Activated T-cell treated with anti-CD3 and anti-CD28 coated beads for 24 hours (primary cell): ENCODE data around the gene CDK2.
"Not testable (repeated sequence)": the region's sequence is repeated elsewhere in the genome, so short reads cannot be mapped to it uniquely, and the experiment has no call there.

Source experiments
- DNase-seq: peaks from one replicate; pipeline ENCODE4 v3.0.0-alpha.2; 2020; ENCODE audit warnings: low read depth

CDK2 gene

GRCh38 chr12:55966408-55967281 is at the start of gene CDK2:
Gene CDK2, plus strand, starts transcription at chr12:55966830. Its CDS starts 179 bp downstream, at chr12:55967009.
- peak; percentile 88 for DNase-seq

DNA sequence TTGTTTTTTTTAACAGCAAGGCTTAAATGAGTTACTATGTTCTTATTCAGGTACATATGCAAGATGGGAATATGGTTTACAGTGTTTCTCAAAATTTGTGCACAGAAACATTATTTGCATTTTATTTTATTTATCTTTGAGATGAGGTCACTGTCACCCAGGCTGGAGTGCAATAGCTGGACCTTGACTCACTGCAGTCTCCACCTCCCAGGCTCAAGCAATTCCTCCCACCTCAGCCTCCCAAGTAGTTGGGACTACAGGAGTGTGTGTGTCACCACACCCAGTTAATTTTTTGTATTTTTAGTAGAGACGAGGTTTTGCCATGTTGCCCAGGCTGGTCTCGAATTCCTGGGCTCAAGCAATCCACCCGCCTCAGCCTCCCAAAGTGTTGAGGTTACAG is 47.6 kb upstream of the CDK2 start:
- not testable (repeated sequence) for DNase-seq

GRCh38 chr12:55922126-55922525 is 44.5 kb upstream of the CDK2 start:
- DNase-seq = no peak

GRCh38 chr12:55923648-55924047 is 43.0 kb upstream of the CDK2 start:
- DNase-seq = not testable (repeated sequence)

- DNase-seq = no peak
Measured at GRCh38 chr12:55925371-55925770, 41.3 kb upstream of the CDK2 start.

DNA sequence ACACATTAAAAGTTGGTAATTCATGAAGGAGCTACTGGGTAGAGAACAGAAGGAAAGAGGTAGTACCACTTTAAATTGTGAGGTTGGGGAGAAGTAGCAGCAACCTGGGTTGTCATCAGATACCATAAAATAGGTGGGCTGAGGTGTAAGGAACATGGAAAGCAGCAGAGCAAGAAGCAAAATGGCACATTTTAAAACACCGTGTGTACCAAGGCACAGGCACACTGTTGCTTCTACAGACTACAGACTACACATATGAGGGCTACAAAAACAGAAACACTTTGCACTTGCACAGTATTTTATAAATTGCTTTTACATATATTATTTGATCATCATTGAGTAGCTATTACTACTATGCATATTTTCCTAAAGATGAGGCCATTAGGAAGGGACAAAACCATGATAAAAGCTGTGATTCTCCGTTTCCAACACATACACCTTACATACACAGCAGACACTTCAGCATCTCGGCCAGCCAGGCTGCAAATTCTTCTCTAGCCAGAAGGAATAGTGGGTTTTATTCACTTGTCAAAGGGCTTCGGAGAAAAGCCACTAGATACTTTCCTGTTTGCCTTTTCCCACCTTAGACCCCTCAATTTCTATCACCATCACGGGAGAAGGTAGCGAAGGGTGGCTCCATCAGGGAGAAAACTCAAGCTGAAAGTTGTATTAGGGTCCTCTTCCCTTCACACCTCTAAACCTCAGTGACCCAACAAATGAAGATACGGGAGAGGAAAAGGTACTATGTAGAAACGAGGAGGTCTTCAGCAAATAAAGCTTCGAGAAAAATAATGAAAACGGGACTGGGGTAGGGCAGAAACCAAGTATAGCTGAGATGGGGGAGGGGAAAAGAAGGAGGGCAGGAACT is 40.5 kb upstream of the CDK2 start:
- no peak for DNase-seq

DNA sequence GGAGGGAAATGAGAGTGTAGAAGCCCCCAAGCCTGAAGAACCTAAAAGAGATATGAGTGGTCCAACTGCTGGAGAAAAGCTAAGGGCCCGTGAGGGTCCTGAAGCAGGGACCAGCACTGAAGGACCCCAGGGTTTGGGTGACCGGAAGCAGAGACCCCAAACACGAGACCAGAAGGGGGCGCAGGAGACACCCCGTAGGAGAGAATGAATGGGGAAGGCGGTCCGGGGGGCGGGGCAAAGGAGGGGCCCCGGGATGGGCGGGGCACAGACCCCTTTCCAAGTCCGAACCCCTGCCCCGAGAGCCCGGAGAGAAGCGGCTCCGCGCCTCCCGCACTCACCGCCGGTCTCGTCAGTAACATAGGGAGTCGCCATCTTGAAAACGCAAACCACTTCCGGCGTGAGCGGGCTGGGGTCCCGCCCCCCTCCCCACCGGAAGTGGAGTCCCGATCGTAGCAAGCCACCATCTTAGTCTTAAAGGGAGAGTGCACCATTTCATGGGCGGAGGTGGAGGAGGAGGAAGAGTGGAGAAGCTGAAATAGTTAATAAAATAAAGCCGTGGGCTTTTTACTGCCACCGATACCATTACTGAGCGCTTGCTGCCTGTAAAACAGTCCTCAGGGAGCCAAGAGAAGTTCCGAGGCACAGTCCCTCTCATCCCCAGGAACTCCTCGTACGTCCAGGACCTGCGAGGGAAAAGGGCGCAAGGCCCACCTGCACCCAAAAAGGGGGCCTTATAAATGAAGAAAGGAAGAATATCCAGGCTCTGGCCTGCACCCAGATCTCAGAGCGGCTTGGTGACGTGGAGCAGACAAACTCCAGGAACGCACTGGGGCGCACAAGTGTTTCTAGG is 39.7 kb upstream of the CDK2 start:
- peak; percentile 91 for DNase-seq

DNA sequence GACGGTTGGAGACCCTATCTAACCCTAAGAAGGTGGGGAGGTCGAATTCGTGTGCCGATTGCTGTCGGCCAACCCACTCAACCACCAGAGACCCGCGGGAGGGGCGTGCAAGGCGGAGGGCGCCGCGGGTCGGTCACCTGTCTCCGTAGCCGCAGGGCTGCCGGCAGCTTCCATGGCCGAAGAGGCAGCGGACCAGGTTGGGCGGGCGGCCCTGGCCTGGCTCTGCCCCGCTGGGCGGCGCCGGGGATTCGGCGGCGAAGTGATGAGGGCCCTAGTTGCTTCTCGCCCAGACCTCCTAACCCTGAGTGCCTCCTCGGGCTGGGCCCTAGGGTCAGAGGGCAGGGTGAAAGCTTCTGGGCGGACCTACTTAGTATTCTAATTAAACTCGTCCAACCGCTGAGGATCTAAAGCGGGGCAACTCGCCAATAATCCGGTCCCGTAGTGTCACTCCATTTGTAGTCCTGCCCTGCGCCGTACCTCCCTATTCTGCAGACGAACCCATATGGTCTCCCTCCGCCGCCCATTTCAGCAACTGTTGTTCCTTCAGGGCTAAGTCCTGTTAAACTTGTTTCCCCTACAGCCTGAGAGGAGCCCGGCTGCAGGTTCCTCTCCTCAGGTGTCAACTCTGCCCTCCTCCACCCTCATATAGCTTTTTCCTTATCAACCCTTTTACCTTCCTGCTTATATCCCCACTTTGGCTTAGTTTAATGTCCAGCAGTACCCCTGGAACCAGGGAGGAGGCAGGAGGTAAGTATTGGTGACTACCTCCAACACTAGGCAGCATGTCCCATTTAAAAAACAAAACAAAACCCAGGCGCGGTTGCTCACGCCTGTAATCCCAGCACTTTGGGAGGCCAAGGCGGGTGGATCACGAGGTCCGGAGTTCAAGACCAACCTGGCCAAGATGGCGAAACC is 38.8 kb upstream of the CDK2 start, which contains the start of gene PYM1:
Gene PYM1, minus strand, starts transcription at position 307 of the 915 bp plus-strand sequence. Its CDS starts 133 bp downstream, at position 174.
- peak; percentile 55 for DNase-seq

GRCh38 chr12:55929306-55929791 is 37.3 kb upstream of the CDK2 start:
- peak; percentile 82 for DNase-seq

- DNase-seq = peak; percentile 68
Measured at GRCh38 chr12:55930771-55931316, 35.8 kb upstream of the CDK2 start, which contains the start of gene DGKA. Gene DGKA, plus strand, starts transcription at chr12:55931162. Its CDS starts 5,342 bp downstream, at chr12:55936504.

- no peak for DNase-seq
Measured at GRCh38 chr12:55931317-55931779, 35.3 kb upstream of the CDK2 start.

GRCh38 chr12:55931780-55932550 is 34.7 kb upstream of the CDK2 start:
- DNase-seq = no peak

GRCh38 chr12:55932551-55932910 is 34.1 kb upstream of the CDK2 start:
- DNase-seq = peak; percentile 42

DNA sequence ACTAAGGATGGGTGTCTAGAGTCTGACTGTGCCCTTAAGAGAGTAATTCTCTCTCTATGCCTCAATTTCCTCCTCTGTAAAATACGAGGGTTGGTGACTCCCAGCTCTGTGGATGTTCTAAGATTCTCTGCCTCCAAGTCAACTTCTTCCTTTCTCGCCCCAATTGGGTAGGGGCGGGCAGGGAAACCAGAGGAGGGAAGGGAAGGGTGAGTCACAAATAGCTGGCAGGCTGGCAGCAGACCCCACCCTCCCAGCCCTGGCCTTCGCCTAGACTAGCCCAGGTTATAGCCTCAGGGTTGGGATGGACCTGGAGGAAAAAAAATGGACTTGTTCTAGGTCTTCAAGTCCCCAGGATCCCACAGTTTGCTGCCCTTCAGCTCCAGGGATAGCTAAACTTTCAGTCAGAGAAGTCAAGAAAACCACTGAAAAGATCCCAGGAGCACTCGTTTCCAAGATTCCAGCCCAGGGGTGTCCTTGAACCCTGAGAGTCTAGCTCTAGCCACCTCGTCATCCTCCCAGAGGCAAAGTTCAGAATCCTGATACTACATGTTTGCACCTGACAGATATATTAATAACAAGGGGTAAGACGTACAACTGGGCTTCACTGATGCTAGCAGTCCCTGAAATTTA is 33.3 kb upstream of the CDK2 start:
- no peak for DNase-seq

DNA sequence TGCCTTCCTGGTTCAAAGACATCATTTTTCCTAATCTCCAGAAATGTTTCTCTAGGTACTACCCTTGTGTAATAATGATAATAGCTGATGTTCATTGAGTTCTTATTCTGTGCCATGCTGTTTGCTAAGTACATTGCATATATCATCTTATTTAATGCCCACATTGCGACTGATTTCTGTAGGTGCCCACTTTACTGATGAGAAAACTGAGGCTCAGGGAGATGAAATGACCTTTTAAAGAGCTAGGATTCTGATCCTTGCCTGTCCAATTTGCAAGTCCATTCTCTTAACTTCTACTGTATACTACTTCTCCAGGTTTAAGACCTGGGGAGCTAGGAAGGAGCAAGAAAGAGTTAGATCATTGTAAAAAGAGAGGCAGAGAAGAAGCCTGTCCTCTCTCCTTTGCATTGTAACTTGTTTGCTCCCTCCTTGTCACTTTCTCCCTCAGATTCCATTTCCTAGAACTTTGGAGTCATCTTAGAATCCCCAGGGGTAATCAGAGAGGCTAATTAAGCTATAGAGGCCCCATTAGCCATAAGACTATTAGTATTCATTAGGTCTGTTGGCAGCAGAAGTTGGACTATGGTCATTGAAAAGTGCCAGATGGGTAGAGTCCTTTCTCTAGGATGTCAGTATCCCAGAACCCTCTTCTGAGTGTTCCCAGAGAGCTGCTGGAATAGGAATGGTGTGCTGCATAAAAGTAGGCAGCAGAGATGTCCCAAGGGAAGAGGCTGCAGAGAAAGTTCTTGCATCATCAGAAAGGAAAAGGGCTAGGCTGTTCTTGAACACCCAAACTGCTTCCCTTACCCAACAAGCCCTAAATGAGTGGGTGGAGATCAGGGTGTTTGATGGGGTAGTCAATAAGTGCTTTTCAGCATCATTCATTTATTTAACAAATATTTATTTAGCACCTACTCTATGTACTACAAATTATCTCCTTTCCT is 32.6 kb upstream of the CDK2 start:
- no peak for DNase-seq

DNA sequence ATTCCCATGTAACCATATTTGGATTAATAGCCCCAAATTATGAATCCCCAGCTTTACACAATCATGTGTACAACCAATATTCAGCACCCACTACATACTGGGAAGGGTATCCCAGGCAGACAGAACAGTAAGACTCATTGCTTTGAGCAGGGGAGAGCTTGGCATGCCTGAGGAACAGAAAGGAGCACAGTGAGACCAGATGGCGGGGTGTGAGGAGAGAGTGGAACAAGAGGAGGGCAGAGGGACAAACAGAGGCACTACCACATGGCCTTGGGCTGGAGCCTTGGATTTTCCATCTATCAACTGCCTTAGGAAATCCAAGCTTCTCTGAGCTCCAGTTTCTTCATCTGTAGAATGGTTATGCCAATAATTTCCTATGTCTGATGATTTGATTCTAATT is 31.9 kb upstream of the CDK2 start:
- DNase-seq = no peak

- DNase-seq = no peak
Measured at GRCh38 chr12:55935738-55936151, 30.9 kb upstream of the CDK2 start.

DNA sequence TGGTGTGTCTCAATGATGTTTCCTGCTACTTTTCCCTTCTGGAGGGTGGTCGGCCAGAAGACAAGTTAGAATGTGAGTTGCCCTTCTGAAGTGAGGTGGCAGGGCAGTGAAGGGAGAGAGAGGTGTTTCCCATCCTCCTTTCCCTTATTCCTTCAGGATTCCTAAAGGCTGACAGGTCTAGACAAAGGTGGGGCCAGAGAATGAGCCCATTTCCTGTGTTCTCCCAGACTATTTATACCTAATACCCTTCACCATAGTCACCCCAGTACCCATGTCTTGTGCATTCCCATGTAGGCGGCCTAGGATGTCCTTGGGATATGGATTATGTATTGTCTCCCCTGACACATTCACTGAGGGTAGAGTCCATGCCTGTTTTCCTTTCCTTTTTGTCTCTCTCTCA is 28.6 kb upstream of the CDK2 start:
- no peak for DNase-seq
